Left colon (tissue), 2 donors: ENCODE measurements around the gene ERBB3. TPM values are rescaled to one million over a fixed set of nuclear protein-coding genes. Genes with fewer than 3 reads are reported as not detected.
"Not testable (repeated sequence)": the region's sequence is repeated elsewhere in the genome, so short reads cannot be mapped to it uniquely, and the experiment has no call there.

ENCODE experiments used
- ATAC-seq: fragments of 200-7000 bp; cut with Tn5 transposase; one replicate; pipeline ENCODE4 v1.9.1; 2020; ENCODE audit warnings: mild to moderate bottlenecking, moderate library complexity
- DNase-seq, 2 donors: peaks; one replicate each; pipeline ENCODE4 v3.0.0-alpha.2; 2020
- intact Hi-C, 2 donors: fragments of 100-400 bp; cut with DNase I in 1 of 2; cut with micrococcal nuclease in 1 of 2; formaldehyde crosslinking; loops; one replicate each; pipeline versions ENCODE4 v1.11.2 to v1.14.0; 2022; cut with DNase I, micrococcal nuclease
- total RNA-seq, 2 donors: library from RNA; stranded (reverse); fragmentation: NEBNext Ultra II Directional; extraction: Animal tissue kit (Norgen Biotek cat#: 25700); gene quantifications; one replicate each; pipeline ENCODE4 v1.2.1, GENCODE V29; 2021
- donor health status: DM: no; HTN: no; CAD: no.
- donor health status: DM: yes; HTN: yes; CAD: no.

The ERBB3 gene
- total RNA-seq, 2 donors from 2014 or later: 188 to 261 TPM

DNA sequence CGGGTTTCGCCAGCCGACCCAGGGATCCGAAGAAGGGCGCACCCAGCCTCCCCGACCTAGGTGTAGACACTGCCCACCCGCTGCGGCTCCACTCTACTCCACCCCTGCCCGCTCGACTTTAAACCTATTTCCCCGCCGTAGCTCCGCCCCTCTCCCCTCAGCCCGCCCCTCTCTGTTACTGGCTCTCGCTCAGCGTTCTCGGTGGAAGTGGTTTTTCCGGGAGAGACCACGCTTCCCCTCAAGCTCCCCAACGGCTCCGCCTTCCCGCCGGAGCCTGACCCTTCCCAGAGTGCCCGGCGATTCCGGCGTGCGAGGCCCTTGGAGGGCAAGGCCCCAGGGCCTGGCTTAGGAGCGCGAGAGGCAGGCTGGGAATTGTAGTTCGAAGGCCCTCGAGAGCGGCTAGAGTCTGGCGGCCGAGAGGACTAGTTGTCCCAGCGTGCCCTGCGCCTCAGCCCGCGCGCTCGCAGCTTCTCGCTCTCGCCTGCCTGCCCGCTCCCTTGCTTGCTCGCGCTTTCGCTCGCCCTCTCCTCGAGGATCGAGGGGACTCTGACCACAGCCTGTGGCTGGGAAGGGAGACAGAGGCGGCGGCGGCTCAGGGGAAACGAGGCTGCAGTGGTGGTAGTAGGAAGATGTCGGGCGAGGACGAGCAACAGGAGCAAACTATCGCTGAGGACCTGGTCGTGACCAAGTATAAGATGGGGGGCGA, 24.3 kb downstream of the ERBB3 start, which contains the start of gene PA2G4:
Gene PA2G4, plus strand, starts transcription at position 451 of the 706 bp plus-strand sequence. Its CDS starts 179 bp downstream, at position 630.
- ATAC-seq: peak; percentile 88
- intact Hi-C loops: no loop called here
- DNase-seq: peak; percentile 97 to 99

DNA sequence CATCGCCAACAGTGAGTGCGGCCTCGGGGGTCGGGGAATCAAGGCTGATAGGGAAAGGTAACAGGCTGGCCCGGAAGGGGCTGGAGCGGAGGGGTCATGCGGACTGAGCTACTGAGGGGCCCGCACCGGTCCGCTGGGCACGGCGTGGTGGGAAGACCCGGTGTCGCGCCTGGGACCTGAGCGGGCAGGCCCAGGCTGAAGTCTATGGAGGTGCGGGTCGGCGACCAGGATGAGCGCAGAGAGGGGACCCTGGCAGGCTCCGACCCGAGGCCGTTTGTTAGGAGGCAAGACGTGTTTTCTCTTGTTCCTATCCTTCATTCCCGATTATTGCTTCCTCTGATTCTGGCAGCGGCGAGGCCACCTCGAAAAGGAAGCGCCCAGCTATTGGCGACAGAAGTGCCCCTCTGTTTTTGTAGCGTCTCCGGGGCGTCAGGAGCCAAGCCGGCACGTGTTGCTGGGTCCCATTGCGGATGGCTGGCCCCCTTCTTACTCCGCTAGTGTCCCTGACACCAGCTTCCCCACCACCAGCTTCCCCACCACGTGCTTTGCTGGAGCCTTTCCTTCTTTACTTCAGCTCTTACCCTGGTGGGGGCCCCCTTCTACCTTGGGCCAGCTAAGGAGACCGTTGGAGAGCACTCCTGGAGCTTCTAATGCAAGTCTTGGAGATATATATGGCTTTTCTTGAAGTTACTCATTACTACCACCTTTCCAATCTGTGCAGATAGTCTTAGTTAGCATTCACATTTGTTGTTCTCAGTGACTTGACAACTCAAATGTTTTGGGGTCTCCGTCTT, 25.0 kb downstream of the ERBB3 start:
- peak; percentile 30 for ATAC-seq
- intact Hi-C loops: no loop called here
- peak in 1 of 2 donors; percentile 57 for DNase-seq

GRCh38 chr12:56105609-56105902, 25.6 kb downstream of the ERBB3 start:
- no peak for DNase-seq
- intact Hi-C loops: no loop called here
- ATAC-seq: no peak

GRCh38 chr12:56107242-56107641, 27.3 kb downstream of the ERBB3 start:
- DNase-seq (no peak), ATAC-seq (no peak)
- intact Hi-C loops: no loop called here

- ATAC-seq: no peak
- DNase-seq: no peak
- intact Hi-C loops: no loop called here
Measured at GRCh38 chr12:56110571-56110970, 30.6 kb downstream of the ERBB3 start.

DNA sequence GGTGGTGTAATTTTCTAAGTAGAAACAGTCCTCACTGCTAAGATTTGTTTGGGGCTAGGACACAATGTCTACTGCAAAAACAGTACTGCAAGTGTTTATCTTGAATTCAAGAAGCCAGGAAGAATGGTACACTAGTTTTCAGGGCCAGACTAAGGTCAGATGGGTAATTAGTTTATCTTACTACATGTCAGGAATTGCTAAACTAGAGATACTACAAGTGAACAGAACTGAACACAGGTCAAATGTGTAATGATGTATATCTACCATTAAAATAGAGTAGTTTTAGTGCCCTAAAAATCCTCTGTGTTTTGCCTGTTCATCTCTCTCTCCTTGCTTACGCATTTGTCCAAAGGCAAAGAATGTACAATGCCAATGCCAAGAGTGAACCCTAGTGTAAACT, 34.1 kb downstream of the ERBB3 start:
- intact Hi-C loops: no loop called here
- ATAC-seq (no peak), DNase-seq (no peak)

- no peak for ATAC-seq
- no peak for DNase-seq
- intact Hi-C loops: no loop called here
Measured at GRCh38 chr12:56115329-56115728, 35.4 kb downstream of the ERBB3 start.

GRCh38 chr12:56116267-56117081, 36.5 kb downstream of the ERBB3 start, which contains the start of gene RPL41:
RPL41 (plus strand) TSS chr12:56116633.
- peak; percentile 93 to 98 for DNase-seq
- intact Hi-C loops: no loop called here
- peak; percentile 69 for ATAC-seq

GRCh38 chr12:56117082-56117706, 37.2 kb downstream of the ERBB3 start:
- DNase-seq, intact Hi-C loops, ATAC-seq: not testable (repeated sequence)

- peak; percentile 97 to 100 for DNase-seq
- intact Hi-C loops: no loop called here
- peak; percentile 78 for ATAC-seq
Measured at GRCh38 chr12:56117778-56118687, 38.1 kb downstream of the ERBB3 start, which contains the start of gene ZC3H10. ZC3H10 (plus strand) TSS chr12:56118266; CDS start chr12:56120563, 2,297 bp downstream.

GRCh38 chr12:56118688-56119357, 38.9 kb downstream of the ERBB3 start:
- no peak for DNase-seq
- intact Hi-C loops: no loop called here
- ATAC-seq: peak; percentile 4

DNA sequence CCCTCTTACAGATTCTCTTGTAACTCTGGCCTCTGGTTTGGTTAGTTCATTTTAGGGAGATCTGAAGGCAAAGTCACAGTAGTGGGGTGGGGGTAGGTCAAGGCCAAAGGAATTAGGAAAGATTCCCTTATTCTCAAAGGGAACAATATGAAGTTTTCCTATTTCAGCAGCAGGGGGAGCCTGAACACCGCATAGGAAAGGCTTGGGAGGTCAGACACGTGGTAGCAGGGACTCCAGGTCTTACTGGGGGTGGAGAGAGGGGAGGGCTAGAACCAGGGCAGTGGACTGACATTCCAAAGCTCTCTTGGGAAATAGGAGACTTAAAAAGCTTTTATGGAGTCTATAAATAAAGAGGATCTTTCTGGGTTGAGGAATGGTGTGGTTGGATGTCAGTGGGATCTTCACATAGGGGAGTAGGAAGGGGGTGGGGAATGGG, 39.4 kb downstream of the ERBB3 start:
- peak; percentile 32 for ATAC-seq
- intact Hi-C loops: no loop called here
- peak; percentile 59 to 87 for DNase-seq

GRCh38 chr12:56120158-56120846, 40.3 kb downstream of the ERBB3 start:
- ATAC-seq (no peak), DNase-seq (no peak)
- intact Hi-C loops: loop anchor here in 1 of 2 donors (10.0 kb wide), 1 partner anchor 64 kb away; the partner anchor contains the start of gene SMARCC2

- intact Hi-C loops: loop anchor here in 1 of 2 donors (10.0 kb wide), 1 partner anchor 63 kb away; the partner anchor contains the start of gene SMARCC2
- DNase-seq (no peak), ATAC-seq (no peak)
Measured at GRCh38 chr12:56121204-56121870, 41.4 kb downstream of the ERBB3 start.

DNA sequence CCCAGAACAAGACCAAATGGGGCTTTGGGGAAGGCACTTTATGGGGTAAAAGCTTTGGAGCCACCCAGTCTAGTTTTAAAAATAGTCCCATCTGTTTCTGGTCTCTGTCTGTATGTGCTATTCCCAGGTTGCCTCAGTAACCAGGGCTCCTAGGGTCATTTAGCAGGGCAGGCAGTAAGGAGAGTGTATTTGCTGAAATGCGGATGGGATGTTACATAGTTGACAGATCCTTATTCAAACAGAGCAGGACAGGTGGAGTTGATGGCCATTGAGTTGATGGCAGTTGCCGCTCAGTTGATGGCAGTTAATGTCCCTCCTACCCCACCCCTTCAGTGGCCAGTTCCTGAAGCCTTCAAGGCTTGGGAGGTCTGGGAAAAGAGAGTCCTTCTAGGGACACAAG, 42.7 kb downstream of the ERBB3 start:
- intact Hi-C loops: loop anchor here in 1 of 2 donors (10.0 kb wide), 1 partner anchor 62 kb away; the partner anchor contains the start of gene SMARCC2
- DNase-seq: no peak

GRCh38 chr12:56124133-56124532, 44.2 kb downstream of the ERBB3 start:
- no peak for DNase-seq
- intact Hi-C loops: loop anchor here in 1 of 2 donors (10.0 kb wide), 1 partner anchor 61 kb away; the partner anchor contains the start of gene SMARCC2
- no peak for ATAC-seq

More for the DNA sequence above, 42.7 kb downstream of the ERBB3 start:
- ATAC-seq: no peak
